DOHH2 (cell line): ENCODE results near the gene C6orf136.

Experiments
- EZH2phosphoT487 ChIP-seq: fragments of 200-600 bp; sonication (generic); IDR thresholded peaks from 2 replicates; pipeline ENCODE4 v1.6.1; 2017; ENCODE audit warnings: borderline replicate concordance, mild to moderate bottlenecking, antibody characterized with exemption, low read length, moderate library complexity, mixed read lengths
- TF ChIP-seq, protein P1 (sequence below): fragments of 200-600 bp; sonication (generic); IDR thresholded peaks from one replicate; pipeline ENCODE4 v1.5.1; 2014; ENCODE audit warnings: antibody characterized with exemption, mild to moderate bottlenecking, low read depth, low read length; ENCODE audit not compliant: poor library complexity, severe bottlenecking

DNA sequence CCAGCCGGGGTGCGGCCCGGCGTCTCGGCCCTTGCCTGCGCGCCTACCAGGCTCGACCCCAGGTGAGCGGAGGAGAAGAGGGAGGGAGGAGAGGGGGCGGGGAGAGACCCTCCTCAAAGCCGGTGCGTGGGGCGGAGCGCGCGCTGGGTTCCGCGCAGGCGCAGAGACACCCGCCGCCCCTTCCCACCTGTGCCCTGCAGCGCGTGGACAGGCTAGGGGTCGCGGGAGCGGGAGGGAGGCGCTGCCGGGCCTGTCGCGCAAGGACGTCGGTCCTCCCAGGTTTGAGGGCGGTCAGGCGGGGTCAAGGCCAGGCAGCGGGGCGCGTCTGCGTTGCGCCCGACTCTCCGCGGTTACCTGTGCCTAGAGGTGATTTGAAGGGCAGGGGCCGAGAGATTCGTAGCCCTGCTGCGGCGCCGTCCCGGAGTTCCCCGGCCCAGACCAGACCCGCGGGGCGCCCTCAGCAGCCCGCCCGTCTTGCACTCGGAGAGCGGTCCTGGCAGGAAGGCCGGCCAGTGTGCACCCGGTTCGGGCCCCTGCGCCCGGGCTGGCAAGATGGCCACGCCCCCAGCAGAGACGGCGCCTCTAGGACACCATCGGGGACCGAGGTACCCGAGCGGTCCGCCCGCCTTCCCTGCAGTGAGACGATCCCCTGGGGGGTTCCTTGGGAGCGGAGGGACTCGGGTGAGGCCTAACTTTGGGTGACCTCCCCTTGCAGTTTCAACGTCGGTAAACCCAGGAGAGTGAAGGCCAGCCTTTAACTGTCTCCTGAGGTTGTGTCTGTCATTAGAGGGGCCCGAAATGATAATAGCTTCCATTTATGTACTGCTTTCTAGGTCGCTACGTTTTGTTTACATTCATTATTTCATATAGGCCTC is 546 bp downstream of the C6orf136 start:
- TF ChIP-seq EZH2phosphoT487 = no peak
- TF ChIP-seq, protein P1, sequence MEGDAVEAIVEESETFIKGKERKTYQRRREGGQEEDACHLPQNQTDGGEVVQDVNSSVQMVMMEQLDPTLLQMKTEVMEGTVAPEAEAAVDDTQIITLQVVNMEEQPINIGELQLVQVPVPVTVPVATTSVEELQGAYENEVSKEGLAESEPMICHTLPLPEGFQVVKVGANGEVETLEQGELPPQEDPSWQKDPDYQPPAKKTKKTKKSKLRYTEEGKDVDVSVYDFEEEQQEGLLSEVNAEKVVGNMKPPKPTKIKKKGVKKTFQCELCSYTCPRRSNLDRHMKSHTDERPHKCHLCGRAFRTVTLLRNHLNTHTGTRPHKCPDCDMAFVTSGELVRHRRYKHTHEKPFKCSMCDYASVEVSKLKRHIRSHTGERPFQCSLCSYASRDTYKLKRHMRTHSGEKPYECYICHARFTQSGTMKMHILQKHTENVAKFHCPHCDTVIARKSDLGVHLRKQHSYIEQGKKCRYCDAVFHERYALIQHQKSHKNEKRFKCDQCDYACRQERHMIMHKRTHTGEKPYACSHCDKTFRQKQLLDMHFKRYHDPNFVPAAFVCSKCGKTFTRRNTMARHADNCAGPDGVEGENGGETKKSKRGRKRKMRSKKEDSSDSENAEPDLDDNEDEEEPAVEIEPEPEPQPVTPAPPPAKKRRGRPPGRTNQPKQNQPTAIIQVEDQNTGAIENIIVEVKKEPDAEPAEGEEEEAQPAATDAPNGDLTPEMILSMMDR = no peak
